ENCODE results near the gene ATXN3L. TPM values are rescaled to one million over a fixed set of nuclear protein-coding genes. Genes with fewer than 3 reads are reported as not detected.

The ATXN3L gene
- total RNA-seq, 1 experiment from 2014 or later = not detected

- no peaks in the 10 kb centered on the region for H3K36me3 ChIP-seq (ENCODE audit: insufficient read depth, low read length, poor library complexity, severe bottlenecking)
- H3K9me3 ChIP-seq (ENCODE audit: low read depth, low read length, poor library complexity, severe bottlenecking) = no peaks in the 10 kb centered on the region
- ChIA-PET CTCF (no interaction called here), POLR2A (ENCODE audit: low non-redundant PET) (no interaction called here)
- H3K27me3 ChIP-seq (replicated peaks; ENCODE audit: insufficient read depth, low read depth, low read length, poor library complexity) = no peaks in the 10 kb centered on the region
- TF ChIP-seq EZH2 (IDR thresholded peaks at IDR 0.05; ENCODE audit: borderline replicate concordance, low read depth, low read length, poor library complexity, severe bottlenecking) (no peak), CTCF (conservative IDR thresholded peaks at IDR 0.05; ENCODE audit: low read depth, low read length) (no peak)
- intact Hi-C loops (cut with micrococcal nuclease; ENCODE audit: unreplicated experiment) = no loop called here
- H3K4me1 ChIP-seq (ENCODE audit: insufficient read depth, low read length, poor library complexity, severe bottlenecking) = no peaks in the 10 kb centered on the region
- no TSS peak for BruUV-seq (replicated peaks)
- DNase-seq (ENCODE audit: low spot score) = no peak
- H3K4me3 ChIP-seq (ENCODE audit: low read depth, low read length, poor library complexity, severe bottlenecking) = no peak overlapping the region
- H3K27ac ChIP-seq (ENCODE audit: low read depth, low read length, poor library complexity, severe bottlenecking) = no peak overlapping the region
These were observed 28.8 kb downstream of the ATXN3L start for GRCh38 chrX:13290891-13291614.

- H3K4me3 ChIP-seq (ENCODE audit: low read depth, low read length, poor library complexity, severe bottlenecking) = no peak overlapping the region
- H3K27me3 ChIP-seq (replicated peaks; ENCODE audit: insufficient read depth, low read depth, low read length, poor library complexity) = no peaks in the 10 kb centered on the region
- BruUV-seq (replicated peaks) = no TSS peak
- TF ChIP-seq EZH2 (IDR thresholded peaks at IDR 0.05; ENCODE audit: borderline replicate concordance, low read depth, low read length, poor library complexity, severe bottlenecking) = no peak
- no peak for TF ChIP-seq CTCF (conservative IDR thresholded peaks at IDR 0.05; ENCODE audit: low read depth, low read length)
- ChIA-PET CTCF (no interaction called here), POLR2A (ENCODE audit: low non-redundant PET) (no interaction called here)
- H3K4me1 ChIP-seq (ENCODE audit: insufficient read depth, low read length, poor library complexity, severe bottlenecking) = no peaks in the 10 kb centered on the region
- no peaks in the 10 kb centered on the region for H3K36me3 ChIP-seq (ENCODE audit: insufficient read depth, low read length, poor library complexity, severe bottlenecking)
- no peak for DNase-seq (ENCODE audit: low spot score)
- H3K9me3 ChIP-seq (ENCODE audit: low read depth, low read length, poor library complexity, severe bottlenecking) = peaks cover 9% of the 10 kb centered on the region
- H3K27ac ChIP-seq (ENCODE audit: low read depth, low read length, poor library complexity, severe bottlenecking) = no peak overlapping the region
- intact Hi-C loops (cut with micrococcal nuclease; ENCODE audit: unreplicated experiment) = no loop called here
These were observed 31.2 kb downstream of the ATXN3L start for GRCh38 chrX:13288671-13289070.

GRCh38 chrX:13287816-13288215, 32.0 kb downstream of the ATXN3L start:
- ChIA-PET POLR2A (ENCODE audit: low non-redundant PET) (interaction anchor here (0.6 kb wide), 1 partner anchor 136 kb away, joined by 4 read pairs; no protein-coding TSS in a partner anchor), CTCF (no interaction called here)
- intact Hi-C loops (cut with micrococcal nuclease; ENCODE audit: unreplicated experiment) = no loop called here
- Histone ChIP-seq H3K27ac (ENCODE audit: low read depth, low read length, poor library complexity, severe bottlenecking) (no peak overlapping the region), H3K27me3 (replicated peaks; ENCODE audit: insufficient read depth, low read depth, low read length, poor library complexity) (no peaks in the 10 kb centered on the region), H3K36me3 (ENCODE audit: insufficient read depth, low read length, poor library complexity, severe bottlenecking) (no peaks in the 10 kb centered on the region), H3K4me3 (ENCODE audit: low read depth, low read length, poor library complexity, severe bottlenecking) (no peak overlapping the region), H3K9me3 (ENCODE audit: low read depth, low read length, poor library complexity, severe bottlenecking) (peaks cover 9% of the 10 kb centered on the region), H3K4me1 (ENCODE audit: insufficient read depth, low read length, poor library complexity, severe bottlenecking) (no peaks in the 10 kb centered on the region)
- no TSS peak for BruUV-seq (replicated peaks)
- TF ChIP-seq CTCF (conservative IDR thresholded peaks at IDR 0.05; ENCODE audit: low read depth, low read length) (no peak), EZH2 (IDR thresholded peaks at IDR 0.05; ENCODE audit: borderline replicate concordance, low read depth, low read length, poor library complexity, severe bottlenecking) (no peak)
- no peak for DNase-seq (ENCODE audit: low spot score)

Data from A673 (cell line).